Measurements from ENCODE around the gene E2F8. TPM values are rescaled to one million over a fixed set of nuclear protein-coding genes. Genes with fewer than 3 reads are reported as not detected.

Gene E2F8
- total and polyA plus RNA-seq, 2 donors (not counting 3 experiments of a cell fraction or from before 2014, with no cell fraction given): 6.5 to 19.1 TPM

GRCh38 chr11:19200410-19201201 lies 40.1 kb downstream of the E2F8 start:
- no peak overlapping the region for H3K4me3 ChIP-seq (replicated peaks in 1 of 3; ENCODE audit: insufficient read depth in 1 of 3, low read depth in 1 of 3, low read length in 3 of 3)
- no peak overlapping the region for H3K4me2 ChIP-seq (ENCODE audit: insufficient read depth, low read length)
- no peaks in the 10 kb centered on the region for H4K20me1 ChIP-seq (replicated peaks; ENCODE audit: control insufficient read depth, extremely low read depth, insufficient read depth, low read length)
- peak; percentile 63 for DNase-seq (ENCODE audit: low read depth, low spot score)
- H3K27me3 ChIP-seq (ENCODE audit: control insufficient read depth in 2 of 2, insufficient read depth in 2 of 2, low read length in 2 of 2): no peaks in the 10 kb centered on the region
- no TSS peak for BruUV-seq (replicated peaks)
- no peak for TF ChIP-seq EZH2 (IDR thresholded peaks at IDR 0.05; ENCODE audit: borderline replicate concordance, low read depth, low read length, severe bottlenecking)
- TF ChIP-seq GATA2 (IDR thresholded peaks at IDR 0.05; ENCODE audit: insufficient read depth, insufficient read length, low read depth, low read length): no peak
- TF ChIP-seq POLR2AphosphoS5 (IDR thresholded peaks at IDR 0.05; ENCODE audit: insufficient read depth, low read depth, low read length): no peak
- TF ChIP-seq JUN (IDR thresholded peaks at IDR 0.05; ENCODE audit: borderline replicate concordance, insufficient read depth, insufficient read length, low read depth): no peak
- no peak for TF ChIP-seq POLR2A (IDR thresholded peaks at IDR 0.05; ENCODE audit: low read depth, low read length)
- no peak for TF ChIP-seq CTCF (IDR thresholded peaks at IDR 0.05; ENCODE audit: extremely low read depth in 1 of 2, insufficient read depth in 1 of 2, low read depth in 1 of 2, low read length in 2 of 2)
- TF ChIP-seq MYC (IDR thresholded peaks at IDR 0.05; ENCODE audit: low read depth, low read length): no peak
- TF ChIP-seq FOS (IDR thresholded peaks at IDR 0.05; ENCODE audit: borderline replicate concordance, insufficient read depth, low read length): no peak
- POLR2A ChIA-PET: no interaction called here
- CTCF ChIA-PET: interaction anchor here (1.3 to 1.8 kb wide), 3 partner anchors 17 to 130 kb away, joined by 3 to 5 read pairs (median 3); no protein-coding TSS in a partner anchor
- no peak overlapping the region for H3K27ac ChIP-seq (ENCODE audit: insufficient read depth, low read depth, low read length)
- FAIRE-seq: peak; percentile 44
- intact Hi-C loops (cut with micrococcal nuclease) (no loop called here), dilution Hi-C loops (cut with MboI; ENCODE audit: extremely low pct_ligation_motif_present, low sequenced_read_pairs) (no loop called here)
- no peak overlapping the region for H3K9ac ChIP-seq (replicated peaks; ENCODE audit: extremely low read depth, insufficient read depth, low read length)
- H3K9me1 ChIP-seq (replicated peaks; ENCODE audit: control insufficient read depth, extremely low read depth, insufficient read depth, low read length): no peaks in the 10 kb centered on the region
- H3K9me3 ChIP-seq (replicated peaks; ENCODE audit: control insufficient read depth, insufficient read depth, low read length): no peaks in the 10 kb centered on the region
- no peaks in the 10 kb centered on the region for H3K79me2 ChIP-seq (ENCODE audit: control insufficient read depth, insufficient read depth, low read length)
- no peak overlapping the region for H2AFZ ChIP-seq (ENCODE audit: low read depth, low read length)
- peaks cover 15% of the 10 kb centered on the region for H3K4me1 ChIP-seq (ENCODE audit: control insufficient read depth, extremely low read depth, insufficient read depth, low read length)
- H3K36me3 ChIP-seq (ENCODE audit: control insufficient read depth in 2 of 2, extremely low read depth in 1 of 2, insufficient read depth in 2 of 2, low read length in 2 of 2): no peaks in the 10 kb centered on the region

All from endothelial cell of umbilical vein (primary cell).